Daoy (cell line): ENCODE measurements around the gene ZNF655. TPM values are rescaled to one million over a fixed set of nuclear protein-coding genes. Genes with fewer than 3 reads are reported as not detected.
"Not testable (repeated sequence)": the region's sequence is repeated elsewhere in the genome, so short reads cannot be mapped to it uniquely, and the experiment has no call there.

Source experiments
- DNase-seq: peaks from one replicate; pipeline ENCODE4 v3.0.0-alpha.2; 2015; ENCODE audit warnings: low read depth
- total RNA-seq: library from RNA; depleted of rRNA; stranded (reverse); fragments of >200 nt; shearing (Covaris generic); gene quantifications from 2 replicates; pipeline ENCODE4 v1.2.3, GENCODE V29; 2014; rRNA removed

ZNF655 gene
- total RNA-seq, result 89.1 and 116 TPM in 2 replicates

DNA sequence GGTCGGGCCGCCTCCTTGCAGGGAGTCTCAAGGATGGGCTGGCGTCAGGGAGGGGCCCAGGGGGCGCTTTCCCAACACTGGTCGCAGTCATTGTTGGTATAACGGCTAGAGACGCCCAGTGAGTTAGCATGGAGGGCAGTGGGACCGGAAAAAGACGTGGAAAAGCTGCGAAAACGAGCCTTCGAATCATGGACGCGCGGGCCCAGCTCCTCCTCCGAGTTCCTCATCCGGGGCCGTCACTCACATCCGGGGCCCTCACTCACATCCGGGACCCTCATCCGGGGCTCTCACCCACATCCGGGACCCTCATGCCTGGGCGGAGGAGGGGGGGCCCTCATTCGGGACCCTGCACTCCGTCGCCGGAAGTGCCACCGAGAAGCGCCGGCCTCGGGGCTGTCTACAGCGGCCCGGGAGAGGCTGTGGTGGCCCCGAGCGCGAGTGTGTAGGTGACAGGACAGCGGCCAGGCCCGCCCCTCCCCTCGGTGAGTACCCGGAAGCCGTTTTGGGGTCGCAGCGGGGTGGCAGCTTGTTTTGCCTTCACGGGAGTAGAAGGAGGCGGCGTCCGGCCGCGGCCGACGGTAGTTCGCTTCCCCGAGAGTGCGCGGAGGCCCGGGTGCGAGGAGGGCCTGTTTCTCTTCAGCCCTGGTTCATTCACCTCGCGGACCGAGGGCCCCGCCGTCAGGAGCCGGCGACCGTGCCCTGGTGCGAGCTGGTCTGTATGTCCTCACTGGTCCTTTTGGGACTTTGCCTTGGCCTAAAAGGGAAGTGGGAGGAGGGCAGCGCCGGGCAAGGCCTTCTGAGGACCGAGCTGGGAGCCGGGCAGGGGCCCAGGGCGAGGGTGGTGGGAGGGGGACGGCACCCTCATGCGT lies at the start of gene ZNF655:
ZNF655 (plus strand) TSS at position 337 of the 869 bp plus-strand sequence. CDS start 1,918 bp downstream, outside the sequence.
- DNase-seq, result peak; percentile 98

- no peak for DNase-seq
These were observed 44.4 kb upstream of the ZNF655 start for GRCh38 chr7:99514050-99514449.

GRCh38 chr7:99521399-99521798 lies 37.0 kb upstream of the ZNF655 start:
- no peak for DNase-seq

GRCh38 chr7:99525713-99526440 lies 32.6 kb upstream of the ZNF655 start:
- peak; percentile 27 for DNase-seq

GRCh38 chr7:99531354-99531765 lies 27.1 kb upstream of the ZNF655 start:
- no peak for DNase-seq

GRCh38 chr7:99535667-99536066 lies 22.8 kb upstream of the ZNF655 start:
- DNase-seq, result no peak

DNA sequence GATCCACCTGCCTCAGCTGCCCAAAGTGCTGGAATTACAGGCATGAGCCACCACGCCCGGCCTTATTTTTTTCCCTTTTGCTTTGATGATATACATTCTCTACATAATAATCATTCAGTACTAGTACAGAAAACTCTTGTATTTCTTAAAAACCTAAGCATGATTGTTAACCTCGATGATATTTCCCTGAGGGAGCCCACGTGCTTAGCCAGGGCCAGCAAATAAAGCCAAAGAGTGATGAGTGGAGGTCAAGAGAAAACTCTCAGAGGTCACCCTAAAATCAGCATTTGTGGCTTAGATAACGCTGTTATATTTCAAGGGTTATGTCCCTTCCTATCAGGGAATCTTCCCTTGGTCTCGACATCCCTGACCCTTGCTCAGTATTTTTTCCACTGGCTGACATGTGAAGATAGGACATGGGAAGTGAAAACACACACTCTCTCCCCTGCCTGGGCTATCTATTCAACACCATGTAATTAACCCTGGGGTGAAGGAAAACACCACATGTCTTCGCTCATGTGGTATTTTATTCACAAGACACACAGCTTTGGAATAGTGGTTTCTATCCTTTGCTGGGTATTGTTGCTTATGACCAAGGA lies 19.1 kb upstream of the ZNF655 start:
- no peak for DNase-seq

DNA sequence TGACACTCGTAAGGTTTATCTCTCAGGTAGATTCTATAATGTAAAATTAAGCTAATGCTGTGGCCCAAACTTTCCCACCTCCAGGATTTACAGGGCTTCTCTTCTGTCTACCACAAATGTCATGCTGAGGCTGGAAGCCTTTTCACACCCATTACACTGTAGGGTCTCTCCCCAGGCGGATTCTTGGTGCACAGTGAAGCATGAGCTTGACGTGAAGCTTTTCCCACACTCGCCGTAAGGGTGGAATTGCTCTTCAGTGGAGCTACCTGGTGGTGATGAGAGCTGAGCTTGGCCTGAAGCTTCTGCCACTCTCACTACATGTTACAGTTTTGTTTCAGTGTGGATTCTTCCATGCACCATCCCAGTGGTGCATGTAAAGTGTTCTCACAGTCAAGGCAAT lies 17.9 kb upstream of the ZNF655 start:
- DNase-seq, result no peak

- DNase-seq, result no peak
These were observed 17.2 kb upstream of the ZNF655 start for GRCh38 chr7:99541212-99541611.

DNA sequence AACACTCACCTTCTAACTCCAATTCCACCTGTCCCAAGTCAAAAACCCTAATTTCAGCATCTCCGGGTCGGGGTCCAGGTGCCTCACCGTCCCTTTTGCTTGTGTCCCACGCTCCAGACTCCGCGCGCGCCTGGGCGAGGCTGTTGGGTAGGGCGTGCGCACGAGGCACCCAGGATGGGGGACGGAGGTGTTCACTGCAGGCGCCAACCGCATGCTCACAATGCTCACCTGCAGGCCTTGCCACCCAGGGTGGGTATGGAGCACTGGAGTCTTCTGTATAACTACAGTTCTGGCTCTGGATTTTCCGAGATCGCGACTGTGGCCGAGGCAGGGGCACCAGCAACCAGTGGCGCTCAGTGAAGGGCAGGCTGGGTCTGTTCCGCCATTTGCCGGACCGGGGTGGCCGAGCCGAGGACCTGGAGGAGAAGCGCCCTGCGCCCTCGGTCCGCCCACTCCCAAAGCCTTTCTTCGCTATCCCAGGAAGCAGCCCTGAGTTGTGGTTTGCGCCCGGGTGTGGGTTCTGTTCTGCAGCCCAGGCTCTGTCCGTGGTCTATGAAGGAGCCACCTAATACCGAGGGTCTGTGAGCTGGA lies 15.3 kb upstream of the ZNF655 start:
- no peak for DNase-seq

DNA sequence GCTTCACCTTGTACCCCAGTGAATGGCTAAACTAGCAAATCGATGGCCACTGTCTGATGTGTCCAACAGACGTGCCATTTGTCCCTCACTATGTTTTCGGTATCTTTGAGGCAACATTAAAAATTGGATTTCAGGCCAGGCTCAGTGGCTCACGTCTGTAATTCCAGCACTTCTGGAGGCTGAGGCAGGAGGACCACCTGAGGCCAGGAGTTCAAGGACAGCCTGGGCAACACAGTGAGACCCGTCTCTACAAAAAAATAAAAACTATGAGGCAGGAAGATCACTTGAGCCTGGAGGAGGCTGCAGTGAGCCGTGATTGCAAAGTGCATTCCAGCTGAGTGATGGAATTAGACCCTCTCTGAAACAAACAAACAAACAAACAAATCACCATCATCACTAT lies 14.5 kb upstream of the ZNF655 start:
- DNase-seq, result no peak

GRCh38 chr7:99545308-99545707 lies 13.1 kb upstream of the ZNF655 start:
- DNase-seq, result not testable (repeated sequence)

- not testable (repeated sequence) for DNase-seq
These were observed 8.9 kb upstream of the ZNF655 start for GRCh38 chr7:99549545-99549944.

- no peak for DNase-seq
These were observed 7.1 kb upstream of the ZNF655 start for GRCh38 chr7:99551334-99551733.

GRCh38 chr7:99551767-99552463 lies 6.5 kb upstream of the ZNF655 start, which contains the start of gene FAM200A:
Gene FAM200A (minus strand): TSS chr7:99552114. CDS start chr7:99548407, 3,707 bp downstream.
- peak; percentile 97 for DNase-seq

DNA sequence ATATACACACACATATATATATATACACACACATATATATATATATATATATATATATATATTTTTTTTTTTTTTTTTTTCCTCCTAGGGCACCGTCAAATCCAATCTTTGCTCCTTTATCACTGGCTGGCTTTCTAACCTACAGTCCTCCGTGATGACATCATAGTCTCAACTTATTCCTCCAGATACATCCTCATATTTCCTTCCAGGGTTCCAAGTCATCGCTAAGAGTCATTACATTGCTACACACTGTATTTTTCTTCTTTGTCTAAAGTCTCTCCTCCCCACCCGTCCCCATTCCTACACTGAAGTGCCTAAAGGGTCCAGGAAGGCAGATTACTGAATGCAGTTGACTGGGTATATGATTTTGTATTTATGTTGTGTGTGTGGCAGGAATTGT lies 5.4 kb upstream of the ZNF655 start:
- no peak for DNase-seq

DNA sequence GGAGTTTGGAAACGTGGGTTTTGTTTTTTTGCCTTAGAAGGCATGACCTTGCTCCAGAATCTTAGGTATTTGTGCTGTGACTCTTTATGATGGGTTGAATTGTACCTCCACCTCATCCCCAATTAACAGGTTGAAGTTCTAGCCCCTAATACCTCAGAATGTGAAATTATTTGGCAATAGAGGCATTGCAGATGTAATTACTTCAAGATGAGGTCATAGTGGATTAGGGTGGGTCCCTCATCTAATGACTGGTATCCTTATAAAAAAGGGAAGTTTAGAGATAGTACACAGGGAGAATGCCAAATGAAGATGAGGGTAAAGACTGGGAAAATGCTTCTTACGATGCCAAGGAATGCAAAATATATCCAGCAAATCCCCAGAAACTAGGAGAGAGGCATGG lies 3.5 kb upstream of the ZNF655 start:
- DNase-seq, result no peak

DNA sequence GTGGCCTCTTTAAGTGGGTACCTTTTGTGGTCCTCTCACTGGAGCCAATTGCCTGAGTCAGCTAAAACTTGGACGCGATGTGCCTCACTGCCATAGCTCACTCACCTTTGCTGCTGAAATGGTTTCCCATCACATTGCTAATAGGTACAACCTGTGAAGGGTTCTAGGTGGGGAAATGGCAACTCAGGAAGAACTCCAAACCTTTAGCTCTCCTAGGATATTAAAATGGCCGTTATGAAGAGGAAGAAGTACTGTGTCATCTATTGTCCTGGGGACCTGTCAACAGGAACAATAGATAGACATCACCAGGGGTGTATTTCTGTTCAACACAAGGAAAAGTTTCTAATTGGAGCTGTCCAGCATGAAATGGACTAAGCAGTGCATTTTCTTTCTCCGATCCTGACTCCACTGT lies 1.2 kb upstream of the ZNF655 start:
- DNase-seq, result no peak

DNA sequence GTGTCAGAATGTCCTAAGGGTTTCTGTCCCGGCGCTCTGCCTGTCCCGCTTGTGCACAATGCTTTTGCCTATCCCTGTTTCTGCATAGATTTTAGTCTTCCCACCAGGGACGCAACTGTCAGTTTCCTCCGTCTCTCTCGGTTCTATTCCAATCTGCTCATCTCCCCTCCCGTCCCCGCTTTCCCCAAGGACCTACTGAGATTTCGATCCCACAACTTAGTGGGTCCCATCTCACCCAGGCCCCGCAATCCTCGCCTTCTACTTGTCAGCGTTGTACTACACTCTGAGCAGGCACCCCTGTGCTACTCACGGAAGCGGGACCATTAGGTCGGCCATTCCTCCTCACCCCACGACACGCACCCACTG lies 519 bp upstream of the ZNF655 start:
- DNase-seq, result no peak

GRCh38 chr7:99559175-99559915 lies 903 bp downstream of the ZNF655 start:
- DNase-seq, result peak; percentile 58
